PC-3 (cell line): ENCODE measurements around the gene GRB10. TPM values are rescaled to one million over a fixed set of nuclear protein-coding genes. Genes with fewer than 3 reads are reported as not detected.

ENCODE experiments used
- ATAC-seq: fragments of 200-7000 bp; cut with Tn5 transposase; 2 replicates; pipeline ENCODE4 v1.9.1; 2020; ENCODE audit warnings: mild to moderate bottlenecking, moderate library complexity
- BruUV-seq: library from RNA; stranded (reverse); fragments of 400-500 nt; replicated peaks from 2 replicates; lab custom pipeline; 2021; lab: Mats Ljungman, UMichigan
- CTCF ChIA-PET: fragments of 300-600 bp; sonication (Branson Sonifier 250); formaldehyde crosslinking; loops from one replicate; lab custom pipeline; 2022; ENCODE audit warnings: antibody characterized with exemption; lab: Charles Lee
- POLR2A ChIA-PET: fragments of 300-600 bp; sonication (Branson Sonifier 250); formaldehyde crosslinking; loops from one replicate; lab custom pipeline; 2022; ENCODE audit warnings: antibody characterized with exemption; ENCODE audit not compliant: unreplicated experiment; lab: Charles Lee
- DNase-seq: peaks from one replicate; pipeline ENCODE4 v3.0.0-alpha.2; 2015
- H2AFZ ChIP-seq: fragments of 300-600 bp; sonication (generic); 2 replicates; pipeline ENCODE4 v1.6.0; 2016; ENCODE audit warnings: antibody characterized with exemption, low read length
- H3F3A ChIP-seq: fragments of 300-600 bp; sonication (generic); one replicate; pipeline ENCODE4 v1.6.0; 2017; ENCODE audit warnings: antibody characterized with exemption, low read length, control low read depth, mild to moderate bottlenecking; ENCODE audit not compliant: unreplicated experiment
- H3K27ac ChIP-seq: fragments of 300-600 bp; sonication (generic); 2 replicates; pipeline ENCODE4 v1.5.1; 2016; ENCODE audit warnings: mild to moderate bottlenecking, low read length
- H3K27me3 ChIP-seq: fragments of 300-600 bp; sonication (generic); 2 replicates; pipeline ENCODE4 v1.6.1; 2016; ENCODE audit warnings: low read length, mixed read lengths
- H3K36me3 ChIP-seq: fragments of 300-600 bp; sonication (generic); 2 replicates; pipeline ENCODE4 v1.6.1; 2016; ENCODE audit warnings: low read depth, mixed run types, low read length, mixed read lengths
- H3K4me1 ChIP-seq: fragments of 300-600 bp; sonication (generic); 2 replicates; pipeline ENCODE4 v1.5.1; 2016; ENCODE audit warnings: low read length; ENCODE audit not compliant: insufficient read depth
- H3K4me2 ChIP-seq: fragments of 300-600 bp; sonication (generic); 2 replicates; pipeline ENCODE4 v1.6.0; 2016; ENCODE audit warnings: low read length
- H3K4me3 ChIP-seq: fragments of 300-600 bp; sonication (generic); 2 replicates; pipeline ENCODE4 v1.5.1; 2016; ENCODE audit warnings: mild to moderate bottlenecking, low read length, mixed read lengths
- H3K79me2 ChIP-seq: fragments of 300-600 bp; sonication (generic); 2 replicates; pipeline ENCODE4 v1.6.1; 2017; ENCODE audit warnings: low read length, mixed read lengths
- H3K9ac ChIP-seq: fragments of 300-600 bp; sonication (generic); 2 replicates; pipeline ENCODE4 v1.6.0; 2016; ENCODE audit warnings: mild to moderate bottlenecking, low read length
- H3K9me2 ChIP-seq: fragments of 300-600 bp; sonication (generic); replicated peaks from 2 replicates; pipeline ENCODE4 v1.6.1; 2016; ENCODE audit warnings: mixed run types, low read length, mixed read lengths
- H3K9me3 ChIP-seq: fragments of 300-600 bp; sonication (generic); 2 replicates; pipeline ENCODE4 v1.6.1; 2016; ENCODE audit warnings: low read length, mixed read lengths
- H4K20me1 ChIP-seq: fragments of 300-600 bp; sonication (generic); 2 replicates; pipeline ENCODE4 v1.6.1; 2016; ENCODE audit warnings: low read length, mixed read lengths
- CTCF ChIP-seq: fragments of 300-600 bp; sonication (generic); conservative IDR thresholded peaks from 2 replicates; pipeline ENCODE4 v1.5.1; 2017; ENCODE audit warnings: antibody characterized with exemption, low read depth, mild to moderate bottlenecking, low read length
- EZH2 ChIP-seq: fragments of 300-600 bp; sonication (generic); IDR thresholded peaks from one replicate; pipeline ENCODE4 v1.6.1; 2017; ENCODE audit warnings: antibody characterized with exemption, mild to moderate bottlenecking, low read length; ENCODE audit not compliant: unreplicated experiment
- EZH2phosphoT487 ChIP-seq: fragments of 300-600 bp; sonication (generic); IDR thresholded peaks from 2 replicates; pipeline ENCODE4 v1.6.1; 2018; ENCODE audit warnings: mild to moderate bottlenecking, antibody characterized with exemption, low read length, borderline replicate concordance
- intact Hi-C: fragments of 100-400 bp; cut with micrococcal nuclease; formaldehyde crosslinking; loops from 2 replicates; pipeline ENCODE4 v1.9.0; 2023
- total RNA-seq: library from RNA; depleted of rRNA; stranded (reverse); fragments of >200 nt; gene quantifications from 2 replicates; pipeline ENCODE4 v1.2.3, GENCODE V29; 2014

Gene GRB10
- total RNA-seq, 1 experiment from 2014 or later, result 61.3 TPM

GRCh38 chr7:50727072-50727471 is 55.6 kb downstream of the GRB10 start:
- Histone ChIP-seq H3K27ac (no peak overlapping the region), H3K4me3 (no peak overlapping the region), H3K36me3 (0 out of 2 replicates have a peak, but pooled peaks cover 6% of the 10 kb centered on the region), H3K79me2 (peaks cover 51% of the 10 kb centered on the region), H4K20me1 (0 out of 2 replicates have a peak, but pooled peaks cover 12% of the 10 kb centered on the region), H3K9ac (no peak overlapping the region), H3K4me2 (no peak overlapping the region), H3F3A (no peaks in the 10 kb centered on the region), H3K27me3 (no peaks in the 10 kb centered on the region), H3K9me3 (no peaks in the 10 kb centered on the region), H2AFZ (no peak overlapping the region), H3K4me1 (peaks cover 8% of the 10 kb centered on the region; the same call in 1 of the 2 replicates), H3K9me2 (no peaks in the 10 kb centered on the region)
- ATAC-seq, result 0 out of 2 replicates have a peak, but pooled peaks have one; percentile 30
- no TSS peak for BruUV-seq
- DNase-seq, result peak; percentile 8
- POLR2A ChIA-PET, result no interaction called here
- intact Hi-C loops, result no loop called here
- no peak for TF ChIP-seq CTCF
- no peak for TF ChIP-seq EZH2
- no peak for TF ChIP-seq EZH2phosphoT487
- CTCF ChIA-PET, result no interaction called here

- no peak for TF ChIP-seq CTCF
- TF ChIP-seq EZH2, result no peak
- TF ChIP-seq EZH2phosphoT487, result no peak
- no peaks in the 10 kb centered on the region for H3K27me3 ChIP-seq
- 0 out of 2 replicates have a peak, but pooled peaks cover 5% of the 10 kb centered on the region for H4K20me1 ChIP-seq
- no peaks in the 10 kb centered on the region for H3K9me2 ChIP-seq
- ChIA-PET CTCF (no interaction called here), POLR2A (no interaction called here)
- no peak overlapping the region for H3K4me3 ChIP-seq
- no TSS peak for BruUV-seq
- H3K4me2 ChIP-seq, result no peak overlapping the region
- H3K27ac ChIP-seq, result no peak overlapping the region
- H2AFZ ChIP-seq, result no peak overlapping the region
- H3K4me1 ChIP-seq, result peaks cover 5% of the 10 kb centered on the region; the same call in 1 of the 2 replicates
- DNase-seq (no peak), ATAC-seq (no peak)
- intact Hi-C loops, result no loop called here
- no peaks in the 10 kb centered on the region for H3F3A ChIP-seq
- no peak overlapping the region for H3K9ac ChIP-seq
- no peaks in the 10 kb centered on the region for H3K9me3 ChIP-seq
- H3K79me2 ChIP-seq, result peaks cover 41% of the 10 kb centered on the region
- no peaks in the 10 kb centered on the region for H3K36me3 ChIP-seq
Measured at GRCh38 chr7:50725774-50726173, 56.9 kb downstream of the GRB10 start.
